GM12865 (cell line): ENCODE results near the gene TOPORS.

ENCODE experiments used
- DNase-seq: peaks from one replicate; pipeline ENCODE4 v3.0.0; 2010; ENCODE audit warnings: low read depth
- H3K4me3 ChIP-seq: 2 replicates; pipeline ENCODE4 v1.5.1; 2011; ENCODE audit warnings: mild to moderate bottlenecking, low read depth, low read length, control low read depth
- TF ChIP-seq, protein P1 (sequence below): IDR thresholded peaks from 2 replicates; pipeline ENCODE4 v1.5.1; 2011; ENCODE audit warnings: low read length, control low read depth, low read depth, inconsistent platforms; ENCODE audit not compliant: insufficient read depth; ENCODE audit errors: missing control alignments

The TOPORS gene

DNA sequence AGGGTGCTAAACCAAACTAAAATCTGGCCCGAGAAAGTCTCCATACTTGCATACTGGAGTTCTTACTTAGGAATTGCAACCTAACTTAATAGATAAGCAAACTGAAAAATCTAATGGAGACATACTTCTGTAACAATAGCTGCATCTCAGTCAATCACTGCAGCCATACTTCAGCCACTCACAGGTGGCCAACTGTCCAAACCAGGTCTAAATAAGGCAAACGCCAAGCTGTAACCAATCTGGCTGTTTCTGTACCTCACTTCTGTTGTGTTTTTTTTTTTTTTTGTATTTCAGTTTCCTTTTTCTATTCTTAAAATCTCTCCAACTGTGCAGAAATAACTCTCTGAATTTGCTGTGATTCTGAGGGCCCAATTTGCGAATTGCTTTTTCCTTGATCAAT is 24.9 kb upstream of the TOPORS start:
- no peak overlapping the region for H3K4me3 ChIP-seq
- peak; percentile 65 for DNase-seq
- TF ChIP-seq, protein P1, sequence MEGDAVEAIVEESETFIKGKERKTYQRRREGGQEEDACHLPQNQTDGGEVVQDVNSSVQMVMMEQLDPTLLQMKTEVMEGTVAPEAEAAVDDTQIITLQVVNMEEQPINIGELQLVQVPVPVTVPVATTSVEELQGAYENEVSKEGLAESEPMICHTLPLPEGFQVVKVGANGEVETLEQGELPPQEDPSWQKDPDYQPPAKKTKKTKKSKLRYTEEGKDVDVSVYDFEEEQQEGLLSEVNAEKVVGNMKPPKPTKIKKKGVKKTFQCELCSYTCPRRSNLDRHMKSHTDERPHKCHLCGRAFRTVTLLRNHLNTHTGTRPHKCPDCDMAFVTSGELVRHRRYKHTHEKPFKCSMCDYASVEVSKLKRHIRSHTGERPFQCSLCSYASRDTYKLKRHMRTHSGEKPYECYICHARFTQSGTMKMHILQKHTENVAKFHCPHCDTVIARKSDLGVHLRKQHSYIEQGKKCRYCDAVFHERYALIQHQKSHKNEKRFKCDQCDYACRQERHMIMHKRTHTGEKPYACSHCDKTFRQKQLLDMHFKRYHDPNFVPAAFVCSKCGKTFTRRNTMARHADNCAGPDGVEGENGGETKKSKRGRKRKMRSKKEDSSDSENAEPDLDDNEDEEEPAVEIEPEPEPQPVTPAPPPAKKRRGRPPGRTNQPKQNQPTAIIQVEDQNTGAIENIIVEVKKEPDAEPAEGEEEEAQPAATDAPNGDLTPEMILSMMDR: no peak

DNA sequence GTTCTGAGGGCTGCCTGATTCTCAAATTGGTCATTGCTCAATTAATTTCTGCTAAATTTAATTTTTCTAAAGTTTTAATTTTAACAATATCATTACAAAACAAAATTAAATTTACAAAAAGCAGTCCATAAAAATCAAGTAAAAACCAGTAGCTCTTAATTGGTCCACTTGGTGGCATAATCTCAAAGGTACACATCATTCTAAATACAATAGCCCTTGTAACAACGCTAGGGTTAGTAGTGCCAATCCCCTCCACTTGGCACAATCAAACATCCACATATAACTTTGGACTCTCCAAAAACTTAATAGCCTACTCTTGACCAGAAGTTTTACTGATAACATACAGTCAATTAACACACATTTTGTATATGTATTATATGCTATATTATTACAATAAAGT is 22.5 kb upstream of the TOPORS start:
- TF ChIP-seq, protein P1: no peak
- DNase-seq: no peak
- no peak overlapping the region for H3K4me3 ChIP-seq

DNA sequence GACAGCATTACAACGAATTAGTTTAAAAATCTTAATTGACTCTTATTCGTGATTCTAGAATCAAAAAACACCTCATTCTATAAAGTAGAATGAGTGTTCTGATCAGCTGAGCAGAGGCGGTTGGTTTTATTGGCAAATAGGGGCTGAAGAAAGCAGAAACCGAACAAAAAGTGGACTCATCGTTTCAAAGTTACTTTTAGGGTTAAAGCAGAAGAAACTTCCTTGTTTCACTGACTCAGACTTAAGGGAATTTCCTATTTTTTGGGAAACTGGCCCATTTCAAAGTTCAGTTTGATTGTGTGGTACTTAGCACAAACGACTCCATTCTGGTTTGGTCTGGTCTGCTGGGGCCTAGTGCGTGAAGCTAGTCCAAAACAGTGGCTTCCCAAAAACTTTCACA is 21.4 kb upstream of the TOPORS start:
- no peak for DNase-seq
- TF ChIP-seq, protein P1: no peak
- H3K4me3 ChIP-seq: no peak overlapping the region

DNA sequence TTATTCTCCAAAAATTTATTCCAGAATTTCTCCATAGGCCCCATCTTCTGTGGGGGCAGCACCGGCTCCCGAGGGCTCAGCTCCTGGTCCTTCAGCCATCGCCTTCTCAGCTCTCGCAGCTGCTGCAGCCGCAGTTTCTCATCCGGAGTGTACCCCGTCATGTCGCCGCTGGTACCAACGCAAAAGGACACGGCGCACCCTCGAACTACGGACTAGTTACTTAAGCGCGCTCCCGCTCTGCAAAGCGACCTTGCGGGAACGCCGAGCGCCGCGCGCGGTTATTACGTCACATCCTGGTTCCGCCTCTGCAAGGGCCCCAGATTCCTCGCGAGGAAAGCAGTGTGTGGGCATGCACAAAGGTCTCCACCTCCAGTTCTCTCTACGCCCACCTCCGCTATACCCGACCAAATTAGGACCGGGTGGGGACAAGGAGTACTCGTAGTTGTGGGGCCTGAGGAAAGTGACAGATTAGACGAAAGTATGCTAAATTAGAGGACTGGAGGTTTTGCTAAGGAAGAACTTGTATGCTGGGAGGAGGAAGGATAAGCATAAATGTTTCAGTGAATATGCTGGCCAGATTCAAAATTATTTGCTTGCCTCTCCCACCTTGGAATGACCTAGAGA is 20.6 kb upstream of the TOPORS start, which contains the start of gene NDUFB6:
TSS of gene NDUFB6 (minus strand) at position 260 of the 624 bp plus-strand sequence. CDS start at position 161, 99 bp downstream.
- TF ChIP-seq, protein P1: no peak
- peak; percentile 97 for DNase-seq

DNA sequence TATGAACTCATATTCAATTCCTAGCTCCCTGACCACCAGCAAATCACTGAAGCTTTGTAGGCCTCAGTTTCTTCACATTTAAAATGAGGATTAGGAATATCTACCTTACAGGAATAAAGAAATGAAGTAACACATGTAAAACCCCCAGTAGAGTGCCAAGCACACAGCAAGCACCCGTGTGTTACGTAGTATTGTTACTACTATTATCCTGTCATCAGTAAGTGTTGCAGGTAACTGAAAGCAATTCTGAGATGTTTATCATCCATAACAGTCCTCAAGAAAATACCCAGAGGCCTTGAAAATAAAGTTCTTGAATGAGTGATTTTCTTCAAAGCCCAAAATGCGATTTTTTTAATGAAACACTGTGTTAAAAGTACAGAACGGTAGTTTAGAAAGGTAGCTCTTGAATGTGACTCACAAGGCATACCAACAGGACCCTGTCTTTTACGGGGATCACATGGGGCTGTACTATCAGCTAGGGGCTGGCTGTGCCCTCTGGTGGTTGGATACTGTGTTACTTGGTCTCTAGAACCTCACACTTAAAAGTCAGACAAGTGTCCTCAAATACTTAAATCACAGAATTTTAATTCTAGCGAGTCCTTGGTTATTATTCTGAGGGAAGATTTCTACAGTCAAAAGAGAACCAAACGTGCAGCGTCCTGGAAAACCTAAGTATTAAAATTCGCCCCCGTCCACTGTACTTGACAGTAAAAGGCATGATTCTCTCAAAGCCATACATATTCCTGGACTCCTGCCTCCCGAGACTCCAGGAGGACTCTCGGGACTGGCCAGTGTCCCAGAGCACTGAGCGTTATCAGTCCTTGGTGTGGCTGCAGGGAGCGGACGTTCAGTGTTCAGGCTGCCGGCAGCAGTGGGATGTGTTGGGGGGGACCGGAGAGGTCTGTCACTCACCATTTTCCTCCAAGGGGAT is 19.8 kb upstream of the TOPORS start:
- TF ChIP-seq, protein P1: peak; percentile 86
- peak; percentile 88 for DNase-seq
- peak overlapping the region; percentile 81 for H3K4me3 ChIP-seq

More for the DNA sequence above, 20.6 kb upstream of the TOPORS start, which contains the start of gene NDUFB6:
- peak within 1 kb of the TSS; percentile 81 for H3K4me3 ChIP-seq

DNA sequence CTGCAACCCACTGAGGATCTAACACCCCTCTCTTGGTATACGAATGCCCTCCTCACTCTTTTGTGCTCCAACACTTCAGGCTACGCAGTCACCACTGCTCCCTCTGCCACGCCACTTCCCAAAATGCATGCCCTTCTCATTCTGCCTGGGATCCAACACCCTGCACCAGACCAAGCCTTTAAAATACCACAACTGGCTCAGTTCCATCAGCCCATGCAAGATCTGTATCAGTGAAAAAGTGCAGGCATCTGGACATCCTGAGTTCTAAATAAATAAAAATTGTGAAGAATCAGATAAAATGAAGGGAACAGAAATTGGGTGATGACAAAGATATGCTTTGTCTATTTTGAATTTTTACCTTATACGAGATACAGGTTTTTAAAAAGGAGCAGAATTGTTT is 17.9 kb upstream of the TOPORS start:
- TF ChIP-seq, protein P1: no peak
- H3K4me3 ChIP-seq: no peak overlapping the region
- DNase-seq: no peak
